ENCODE measurements around the gene CRYBA4.
A peak's percentile ranks its signal among the peaks of the same experiment; 100 is the strongest.

Gene CRYBA4

DNA sequence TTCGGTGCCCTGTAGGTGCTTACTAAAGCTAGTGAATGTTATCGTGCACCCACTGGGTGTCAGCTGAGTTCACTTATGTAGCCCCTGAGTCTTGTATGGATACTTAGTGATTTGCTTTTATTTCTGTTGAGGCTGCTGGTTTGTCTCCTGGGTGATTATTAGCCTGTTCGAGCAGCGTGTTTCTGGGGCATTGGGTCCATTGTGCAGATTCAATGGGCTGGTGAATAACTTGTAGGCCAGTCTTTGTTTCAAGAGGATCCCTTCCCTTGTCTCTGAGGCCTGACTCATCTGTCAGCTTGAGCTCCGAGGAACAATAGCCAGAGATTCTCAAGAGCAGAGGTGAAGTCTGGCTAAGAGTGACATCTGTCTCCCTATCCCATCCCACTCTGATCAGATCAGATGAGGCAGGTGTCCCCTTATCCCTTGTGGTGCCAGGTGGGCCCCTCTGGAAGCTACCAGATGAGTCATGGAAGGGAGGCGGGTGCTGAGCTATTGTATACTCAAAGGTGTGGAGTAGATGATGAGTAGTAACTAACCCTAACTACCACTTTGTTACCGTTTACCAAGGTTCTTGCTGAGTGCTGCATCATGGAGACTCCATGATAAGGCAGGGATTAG is 39.3 kb downstream of the CRYBA4 start:
- DNase-seq (ENCODE audit: low spot score), result no peak

DNA sequence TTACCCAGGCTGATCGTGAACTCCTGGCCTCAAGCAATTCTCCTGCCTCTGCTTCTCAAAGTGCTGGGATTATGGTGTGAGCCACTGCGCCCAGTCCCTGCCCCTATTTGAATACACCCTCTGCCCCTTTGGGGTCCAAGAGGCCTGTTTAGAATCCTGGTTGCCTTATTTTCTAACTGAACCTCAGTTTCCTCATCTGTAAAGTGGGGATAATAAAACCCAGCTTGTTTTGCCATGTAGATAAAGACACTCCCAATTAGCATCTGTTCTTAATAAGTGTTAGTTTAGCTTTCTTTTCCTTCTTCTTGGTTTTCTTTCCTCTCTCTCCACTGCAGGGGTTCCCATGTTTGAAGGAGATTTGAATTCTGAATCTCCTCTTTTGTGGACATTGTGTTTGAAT is 40.4 kb downstream of the CRYBA4 start:
- no peak for DNase-seq (ENCODE audit: low spot score)

DNA sequence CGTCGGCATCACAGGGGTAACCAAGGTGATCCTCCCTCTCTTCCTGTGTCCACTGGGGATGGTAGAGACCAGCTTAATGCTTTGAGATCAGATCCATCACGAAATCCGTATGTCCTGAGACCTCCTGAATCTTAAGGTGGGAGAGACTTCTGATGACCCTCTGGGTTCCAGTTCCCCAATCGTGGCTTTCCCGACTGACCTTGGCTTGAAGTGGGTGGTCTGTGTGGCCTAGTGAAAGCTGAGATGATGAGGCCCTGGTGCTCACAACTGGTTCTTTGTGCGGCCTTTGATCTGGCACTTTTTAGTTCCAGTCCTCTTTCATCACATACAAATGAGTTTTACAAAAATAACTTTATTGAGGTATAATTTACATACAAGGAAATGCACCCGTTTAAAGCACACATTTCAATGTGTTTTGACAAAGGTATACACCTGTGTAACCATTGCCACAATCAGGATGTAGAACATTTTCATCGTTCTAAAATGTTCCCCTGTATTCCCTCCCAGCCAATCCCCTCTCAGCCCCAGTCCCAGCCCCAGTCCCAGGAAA is 41.7 kb downstream of the CRYBA4 start:
- no peak for DNase-seq (ENCODE audit: low spot score)

DNA sequence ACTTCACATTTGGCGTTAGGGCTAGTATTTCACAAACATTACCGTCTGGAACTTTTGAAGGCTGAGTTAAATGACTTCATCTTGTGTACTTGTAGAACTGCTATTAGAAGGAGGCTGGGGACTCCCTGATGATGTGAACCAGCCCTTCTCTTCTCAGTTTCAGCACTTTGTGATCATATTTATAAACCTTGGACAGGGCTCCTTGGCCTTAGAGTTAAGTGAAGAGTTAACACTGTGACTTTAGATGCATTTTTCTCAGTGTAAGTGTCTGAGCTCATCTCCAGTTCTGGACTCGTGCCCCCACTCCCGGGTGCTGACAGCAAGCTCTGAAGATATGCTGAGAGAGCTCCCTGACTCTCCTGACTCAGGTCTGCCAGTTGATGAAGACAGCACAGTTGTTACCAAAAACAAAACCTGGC is 44.1 kb downstream of the CRYBA4 start:
- DNase-seq (ENCODE audit: low spot score), result no peak

DNA sequence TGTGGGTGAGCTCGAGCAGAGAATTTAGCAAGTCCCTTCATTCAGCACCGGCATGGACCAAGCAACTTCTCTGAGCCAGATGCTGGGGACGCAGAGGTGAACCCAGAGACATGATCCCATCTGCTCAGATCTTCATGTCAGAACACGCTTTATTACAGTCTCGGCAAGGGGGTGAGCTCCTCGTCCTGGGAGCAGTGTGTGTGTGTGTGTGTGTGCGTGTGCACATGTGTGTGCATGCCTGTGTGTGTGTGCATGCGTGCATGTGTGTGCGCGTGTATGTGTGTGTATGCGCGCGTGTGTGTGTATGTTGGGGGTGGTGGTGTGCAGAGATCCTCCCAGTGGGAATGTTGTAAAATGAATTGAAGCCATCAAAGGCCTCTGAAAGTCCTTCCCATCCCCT is 45.4 kb downstream of the CRYBA4 start:
- no peak for DNase-seq (ENCODE audit: low spot score)

DNA sequence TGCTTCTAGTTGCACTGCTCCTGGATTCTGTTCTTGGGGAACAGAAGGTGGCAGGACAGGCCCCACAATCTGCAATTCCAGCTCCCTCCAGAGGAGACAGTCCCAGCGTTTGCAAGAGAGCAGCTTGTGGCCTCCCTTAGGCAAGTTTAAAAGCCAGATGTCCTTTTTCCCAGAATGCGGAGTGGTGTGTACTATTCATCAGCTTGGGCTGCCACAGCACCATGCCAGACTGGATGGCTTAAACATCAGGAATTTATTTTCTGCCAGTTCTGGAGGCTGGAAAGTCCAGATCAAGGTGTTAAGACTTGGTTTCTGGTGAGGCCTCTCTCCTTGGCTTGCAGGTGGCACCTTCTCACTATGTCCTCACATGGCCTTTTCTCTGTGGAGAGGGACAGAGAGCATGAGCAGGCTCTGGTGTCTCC is 47.3 kb downstream of the CRYBA4 start:
- no peak for DNase-seq (ENCODE audit: low spot score)

DNA sequence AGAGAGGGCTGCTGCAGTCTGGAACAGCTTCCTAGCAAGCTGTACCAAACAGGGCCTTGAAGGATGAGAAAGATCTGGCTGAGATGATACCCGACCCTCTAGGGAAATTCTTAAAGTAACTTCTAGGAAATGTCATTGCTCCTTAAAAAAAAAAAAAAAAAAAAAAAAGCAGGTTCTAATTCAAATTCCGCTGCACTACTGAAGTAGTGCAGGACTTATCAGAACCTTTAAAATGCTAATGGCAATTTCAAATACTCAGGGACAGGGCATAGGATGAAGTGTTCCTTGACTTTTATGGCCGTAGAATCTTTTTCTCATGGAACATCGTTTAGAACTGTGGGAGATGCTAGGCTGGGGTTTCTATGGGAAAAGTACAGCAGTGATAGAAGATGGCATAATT is 48.7 kb downstream of the CRYBA4 start:
- no peak for DNase-seq (ENCODE audit: low spot score)

DNA sequence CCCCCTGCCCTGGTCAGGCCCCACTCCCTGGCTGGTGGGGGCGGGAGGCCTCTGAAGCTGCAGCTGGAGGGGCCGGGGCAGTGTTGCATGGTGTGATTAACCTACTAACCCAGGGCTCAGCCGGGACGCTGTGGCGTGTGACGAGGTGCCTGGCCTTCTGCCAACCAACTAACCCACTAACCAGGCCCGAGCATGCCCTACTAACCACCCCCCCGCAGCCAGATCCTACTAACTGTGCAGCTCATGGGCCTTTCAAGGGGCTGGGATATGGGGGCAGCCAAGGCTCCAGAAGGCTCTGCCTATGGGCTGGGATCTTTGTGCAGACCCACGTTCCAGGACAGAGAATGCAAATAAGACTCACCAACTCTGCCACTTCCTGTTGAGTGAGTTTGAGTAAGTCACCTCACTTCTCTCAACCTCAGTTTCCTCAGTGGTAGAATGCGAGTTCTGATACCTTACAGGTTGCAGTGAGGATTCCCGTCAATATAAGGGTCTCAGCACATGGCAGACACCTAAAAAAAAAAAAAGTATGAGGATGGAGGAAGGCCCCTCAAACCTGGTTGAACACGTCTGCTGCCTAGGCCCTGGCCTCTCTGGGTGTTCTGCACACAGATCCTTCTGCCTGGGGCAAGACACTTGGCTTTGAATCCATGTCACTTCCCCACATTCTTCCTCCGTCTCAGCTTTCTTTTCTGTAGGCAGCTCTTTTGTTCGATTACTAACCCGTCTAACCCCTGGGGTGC is 49.7 kb downstream of the CRYBA4 start:
- DNase-seq (ENCODE audit: low spot score), result no peak

DNA sequence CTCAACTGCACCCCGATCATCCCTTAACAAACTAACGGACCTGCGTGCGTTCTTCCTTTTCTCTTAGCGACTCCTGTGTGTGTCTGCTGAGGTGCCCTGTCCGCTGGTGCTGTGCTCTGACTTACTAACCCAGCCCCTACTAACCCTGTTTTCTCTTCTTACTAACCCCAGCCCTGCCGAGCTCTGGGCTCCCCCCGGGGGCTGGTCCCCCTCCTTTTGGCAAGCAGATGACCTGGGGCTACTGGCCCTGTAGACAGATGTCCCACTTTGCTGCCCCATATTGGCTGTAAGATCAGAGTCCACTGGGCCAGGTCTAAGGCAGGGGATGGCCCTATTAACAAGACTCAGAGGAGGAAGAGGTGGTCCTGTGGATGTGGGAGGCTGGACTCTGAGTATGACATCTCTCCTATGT is 50.3 kb downstream of the CRYBA4 start:
- no peak for DNase-seq (ENCODE audit: low spot score)

DNA sequence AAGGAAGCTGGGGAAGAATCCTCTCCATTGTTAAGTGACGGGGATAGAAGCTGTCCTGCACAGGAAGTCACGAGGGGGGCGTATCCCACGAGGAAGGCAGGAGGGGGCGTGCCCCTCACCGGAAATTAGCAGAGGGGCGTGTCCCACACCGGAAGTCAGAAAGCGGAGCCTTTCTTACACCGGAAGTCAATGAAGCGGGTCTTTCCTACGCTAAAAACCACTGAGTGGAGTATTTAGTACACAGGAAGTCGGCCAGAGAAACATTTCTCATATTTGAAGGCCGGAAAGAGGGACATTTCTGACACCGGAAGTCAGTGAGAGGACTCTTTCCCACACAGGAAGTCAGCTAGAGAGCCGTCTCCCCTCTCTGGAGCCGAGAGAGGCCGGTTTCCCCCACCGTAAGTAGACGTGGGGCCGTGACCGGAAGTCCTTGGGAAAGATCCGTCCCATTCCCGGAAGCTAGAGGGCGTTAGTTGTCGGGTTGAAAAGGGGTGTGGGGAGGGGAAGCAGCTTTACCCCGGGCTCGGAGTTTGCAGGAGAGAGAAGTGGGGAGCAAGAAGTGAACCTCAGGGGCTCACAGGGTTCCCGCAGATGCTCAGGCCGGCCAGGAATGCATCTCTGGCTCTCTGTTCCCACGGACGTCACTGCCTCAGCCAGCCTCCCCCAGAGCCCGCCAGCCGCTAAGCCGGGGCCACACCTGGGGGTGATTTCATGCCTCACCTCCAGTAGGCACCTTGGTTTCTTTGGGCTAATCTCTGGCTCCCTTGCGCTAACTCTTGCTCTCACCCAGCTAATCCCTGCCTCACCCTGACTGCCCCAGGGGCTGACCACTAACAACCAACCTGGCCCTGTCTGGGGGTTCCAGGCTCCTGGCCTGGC is 51.1 kb downstream of the CRYBA4 start:
- DNase-seq (ENCODE audit: low spot score), result peak; percentile 94

DNA sequence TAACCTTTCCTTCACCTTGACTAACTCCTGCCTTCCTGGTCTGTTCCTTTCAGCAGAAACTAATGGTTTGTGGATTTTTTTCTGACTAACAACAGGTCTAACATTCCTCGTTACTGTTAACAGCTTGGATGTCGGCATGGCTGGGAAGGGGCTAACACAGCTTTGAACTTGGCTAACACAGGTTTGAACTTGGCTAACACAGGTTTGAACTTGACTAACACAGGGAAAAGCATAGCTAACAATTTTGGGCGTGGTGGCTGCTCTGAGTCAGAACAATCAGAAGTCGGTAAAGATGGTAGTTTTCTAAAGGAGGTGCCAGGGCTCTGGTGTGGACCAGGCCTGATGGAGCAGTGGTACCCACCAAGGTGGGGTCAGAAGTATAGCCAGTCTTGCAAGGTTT is 51.7 kb downstream of the CRYBA4 start:
- DNase-seq (ENCODE audit: low spot score), result no peak

DNA sequence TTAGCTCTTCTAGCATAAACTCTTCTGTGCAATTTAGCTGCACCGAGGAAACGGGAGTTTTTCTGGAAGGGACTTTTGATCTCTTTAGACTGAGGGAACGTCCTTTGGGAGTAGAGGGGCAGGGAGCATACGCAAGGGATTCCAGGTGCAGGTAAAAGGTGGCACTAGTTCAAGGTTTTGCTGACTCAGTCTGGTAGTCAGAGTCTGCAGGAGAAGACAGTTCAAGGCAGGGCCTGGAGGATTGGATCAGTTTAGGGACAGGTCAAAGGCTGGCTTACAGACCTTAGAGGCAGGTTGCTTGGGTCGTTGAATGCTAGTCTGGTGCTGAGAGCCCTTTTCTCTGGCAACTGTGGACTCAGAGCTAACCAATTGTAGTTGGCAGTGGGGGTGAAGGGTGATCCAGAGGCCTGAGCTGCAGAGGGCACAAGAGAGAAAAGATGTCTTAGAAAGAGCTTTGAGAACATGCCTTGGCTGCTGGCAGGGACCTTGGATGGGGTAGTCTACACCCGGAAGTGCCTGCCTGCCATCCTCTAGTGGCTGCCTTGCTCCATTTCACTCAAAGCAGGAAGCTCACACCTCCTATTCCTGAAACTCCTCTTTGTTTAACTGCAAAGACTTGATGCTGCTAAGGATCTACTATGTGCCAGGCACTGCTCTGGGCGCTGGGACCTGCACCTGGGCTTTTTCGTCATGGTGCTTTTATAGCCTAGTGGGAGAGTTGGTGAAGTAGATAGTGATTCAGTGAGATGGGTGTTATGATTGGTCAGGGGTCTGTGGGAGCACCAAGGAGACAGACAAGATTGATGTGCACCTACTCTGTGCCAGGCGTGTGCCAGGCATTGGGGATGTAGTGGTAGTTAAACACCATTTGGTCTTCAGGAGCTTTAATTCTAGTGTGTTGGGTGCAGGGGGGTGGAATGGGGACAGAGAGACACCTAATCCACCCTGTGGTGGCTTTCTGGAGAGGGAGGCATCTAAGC is 52.7 kb downstream of the CRYBA4 start:
- DNase-seq (ENCODE audit: low spot score), result peak; percentile 31

DNA sequence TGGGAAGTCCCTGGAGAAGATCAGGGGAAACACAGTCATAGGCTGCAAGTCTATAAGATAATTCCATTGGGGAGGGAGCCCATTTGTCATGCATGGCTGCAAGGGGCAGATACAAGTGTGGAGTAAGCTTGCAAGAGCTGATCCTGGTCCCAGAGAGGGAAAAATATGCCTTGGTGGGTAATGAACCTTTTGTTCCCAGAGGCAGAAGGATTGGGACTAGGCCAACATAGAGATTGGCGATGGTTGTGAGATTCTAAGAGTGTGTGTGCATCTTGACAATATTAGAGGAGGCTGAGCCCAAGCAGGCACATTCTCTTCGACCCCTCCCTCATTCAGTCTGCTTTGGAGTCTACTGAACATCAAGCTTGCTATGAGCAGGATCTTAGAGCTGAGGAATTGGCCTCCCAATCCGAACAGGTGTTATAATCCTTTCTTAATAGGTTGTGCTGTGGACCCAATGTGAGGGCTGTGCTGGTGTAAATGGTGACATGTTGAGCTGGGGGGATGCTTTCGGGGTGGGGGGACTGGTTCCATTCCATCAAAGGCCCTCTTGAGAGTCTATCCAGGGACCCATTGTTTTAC is 54.0 kb downstream of the CRYBA4 start:
- DNase-seq (ENCODE audit: low spot score), result no peak

DNA sequence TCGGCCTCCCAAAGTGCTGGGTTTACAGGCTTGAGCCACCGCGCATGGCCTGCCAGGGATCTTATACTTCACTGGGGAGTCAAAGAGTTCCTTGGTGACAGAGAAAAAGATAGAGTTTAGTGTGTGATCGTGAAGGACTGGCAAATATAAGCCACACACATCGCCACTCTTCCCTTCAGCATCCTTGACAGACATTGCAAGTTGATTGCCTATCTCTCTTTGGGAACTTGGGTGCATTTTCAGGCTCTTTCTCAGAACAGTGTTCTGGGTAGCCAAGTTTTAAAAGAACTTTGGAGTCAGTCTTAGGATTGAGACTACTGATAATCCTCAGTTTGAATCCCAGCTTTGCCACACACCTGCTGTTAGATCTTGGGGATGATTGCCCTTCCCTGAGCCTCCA is 55.5 kb downstream of the CRYBA4 start:
- DNase-seq (ENCODE audit: low spot score), result no peak

DNA sequence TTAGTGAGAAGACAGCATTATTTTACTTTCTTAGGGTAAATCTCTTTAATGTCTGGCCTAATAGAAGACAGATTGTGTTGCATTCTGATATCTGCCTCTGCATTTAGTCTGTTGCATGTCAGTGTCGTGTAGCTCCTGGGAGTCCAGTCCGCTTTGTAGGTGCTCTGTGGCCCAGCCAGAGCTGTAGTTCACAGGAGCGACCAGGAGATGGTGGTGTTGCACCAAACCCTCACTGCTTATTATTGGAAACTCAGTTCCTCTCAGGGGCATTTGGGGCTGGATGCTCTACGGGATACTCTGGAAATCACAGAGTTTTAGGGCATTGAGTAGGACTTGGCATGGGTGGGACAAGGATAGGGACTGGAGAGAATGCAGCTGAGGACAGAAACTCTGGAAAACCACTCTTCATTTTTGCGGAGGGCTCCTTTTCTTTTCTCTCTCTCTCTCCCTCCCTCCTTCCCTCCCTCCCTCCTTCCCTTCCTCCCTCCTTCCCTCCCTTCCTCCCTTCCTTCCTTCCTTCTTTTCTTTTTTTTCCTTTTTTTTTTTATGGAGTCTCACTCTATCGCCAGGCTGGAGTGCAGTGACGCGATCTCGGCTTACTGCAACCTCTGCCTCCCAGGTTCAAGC is 57.4 kb downstream of the CRYBA4 start:
- peak; percentile 79 for DNase-seq (ENCODE audit: low spot score)

Data from COLO829 (cell line).